Measurements from ENCODE around the gene FBLN5. TPM values are rescaled to one million over a fixed set of nuclear protein-coding genes. Genes with fewer than 3 reads are reported as not detected.

FBLN5 gene
- total and polyA plus RNA-seq, 2 donors (not counting 1 experiment from before 2014, with no cell fraction given), result 33.4 to 47.5 TPM

- H3K36me3 ChIP-seq (ENCODE audit: control insufficient read depth, insufficient read depth, low read length), result peaks cover 2% of the 10 kb centered on the region
- H2AFZ ChIP-seq (ENCODE audit: low read length), result no peak overlapping the region
- H4K20me1 ChIP-seq (ENCODE audit: control insufficient read depth, extremely low read depth, insufficient read depth, low read length), result no peaks in the 10 kb centered on the region
- no peak overlapping the region for H3K4me2 ChIP-seq (ENCODE audit: extremely low read depth, insufficient read depth, low read length)
- H3K27me3 ChIP-seq (ENCODE audit: control insufficient read depth, insufficient read depth, low read length), result no peaks in the 10 kb centered on the region
- no peak overlapping the region for H3K4me3 ChIP-seq (replicated peaks in 1 of 4; ENCODE audit: control extremely low read depth in 1 of 4, insufficient read depth in 1 of 4, low read depth in 3 of 4, low read length in 4 of 4)
- H3K9me3 ChIP-seq (ENCODE audit: control insufficient read depth, insufficient read depth, low read depth, low read length), result no peaks in the 10 kb centered on the region
- H3K4me1 ChIP-seq (ENCODE audit: control insufficient read depth, extremely low read depth, insufficient read depth, low read length), result peaks cover 3% of the 10 kb centered on the region
- H3K79me2 ChIP-seq (ENCODE audit: control insufficient read depth, insufficient read depth, low read length), result no peaks in the 10 kb centered on the region
- no peak overlapping the region for H3K27ac ChIP-seq (ENCODE audit: insufficient read depth, low read length)
- H3K9ac ChIP-seq (ENCODE audit: insufficient read depth, low read length), result no peak overlapping the region
- TF ChIP-seq EZH2 (IDR thresholded peaks at IDR 0.05; ENCODE audit: low read length, missing control alignments) (no peak), CTCF (conservative IDR thresholded peaks at IDR 0.05 in 1 of 2, IDR thresholded peaks at IDR 0.05 in 1 of 2; ENCODE audit: low read depth in 1 of 2, low read length in 2 of 2) (no peak)
- DNase-seq (ENCODE audit: low read depth in 2 of 2), result no peak
Observed at GRCh38 chr14:91870890-91871289, 76.6 kb downstream of the FBLN5 start.

DNA sequence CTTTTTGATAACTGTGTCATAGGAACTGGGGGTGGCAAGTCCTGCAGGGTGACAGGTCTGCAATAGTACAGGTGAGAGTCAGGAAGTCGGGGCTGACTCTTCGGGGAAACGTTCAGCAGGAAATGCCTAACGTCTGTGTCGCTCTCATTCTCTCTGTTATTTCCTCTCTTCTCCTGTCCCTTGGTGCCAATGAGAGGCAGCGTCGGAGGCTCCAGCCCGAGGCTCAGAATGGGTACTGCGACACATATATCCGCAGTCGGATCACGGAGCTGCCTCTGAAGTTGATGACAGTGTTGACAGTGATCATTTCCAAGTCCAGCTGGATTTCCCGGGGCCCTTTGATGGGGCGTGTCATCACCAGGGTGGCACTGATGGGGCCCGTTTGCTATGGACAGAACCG is 77.5 kb downstream of the FBLN5 start:
- no peak overlapping the region for H3K4me2 ChIP-seq (ENCODE audit: extremely low read depth, insufficient read depth, low read length)
- H3K27ac ChIP-seq (ENCODE audit: insufficient read depth, low read length), result no peak overlapping the region
- TF ChIP-seq CTCF (conservative IDR thresholded peaks at IDR 0.05 in 1 of 2, IDR thresholded peaks at IDR 0.05 in 1 of 2; ENCODE audit: low read depth in 1 of 2, low read length in 2 of 2) (no peak), EZH2 (IDR thresholded peaks at IDR 0.05; ENCODE audit: low read length, missing control alignments) (no peak)
- H3K36me3 ChIP-seq (ENCODE audit: control insufficient read depth, insufficient read depth, low read length), result peaks cover 2% of the 10 kb centered on the region
- no peaks in the 10 kb centered on the region for H4K20me1 ChIP-seq (ENCODE audit: control insufficient read depth, extremely low read depth, insufficient read depth, low read length)
- H3K9ac ChIP-seq (ENCODE audit: insufficient read depth, low read length), result no peak overlapping the region
- no peak overlapping the region for H3K4me3 ChIP-seq (replicated peaks in 1 of 4; ENCODE audit: control extremely low read depth in 1 of 4, insufficient read depth in 1 of 4, low read depth in 3 of 4, low read length in 4 of 4)
- H3K9me3 ChIP-seq (ENCODE audit: control insufficient read depth, insufficient read depth, low read depth, low read length), result no peaks in the 10 kb centered on the region
- H3K79me2 ChIP-seq (ENCODE audit: control insufficient read depth, insufficient read depth, low read length), result no peaks in the 10 kb centered on the region
- DNase-seq (ENCODE audit: low read depth in 2 of 2), result no peak
- H2AFZ ChIP-seq (ENCODE audit: low read length), result no peak overlapping the region
- no peaks in the 10 kb centered on the region for H3K27me3 ChIP-seq (ENCODE audit: control insufficient read depth, insufficient read depth, low read length)
- H3K4me1 ChIP-seq (ENCODE audit: control insufficient read depth, extremely low read depth, insufficient read depth, low read length), result peaks cover 3% of the 10 kb centered on the region

GRCh38 chr14:91869556-91869955 is 77.9 kb downstream of the FBLN5 start:
- peak in 1 of 2 donors; percentile 52 for DNase-seq (ENCODE audit: low read depth in 2 of 2)
- no peak overlapping the region for H3K27ac ChIP-seq (ENCODE audit: insufficient read depth, low read length)
- H3K36me3 ChIP-seq (ENCODE audit: control insufficient read depth, insufficient read depth, low read length), result peaks cover 2% of the 10 kb centered on the region
- no peaks in the 10 kb centered on the region for H3K27me3 ChIP-seq (ENCODE audit: control insufficient read depth, insufficient read depth, low read length)
- no peak for TF ChIP-seq CTCF (conservative IDR thresholded peaks at IDR 0.05 in 1 of 2, IDR thresholded peaks at IDR 0.05 in 1 of 2; ENCODE audit: low read depth in 1 of 2, low read length in 2 of 2)
- no peak for TF ChIP-seq EZH2 (IDR thresholded peaks at IDR 0.05; ENCODE audit: low read length, missing control alignments)
- no peaks in the 10 kb centered on the region for H4K20me1 ChIP-seq (ENCODE audit: control insufficient read depth, extremely low read depth, insufficient read depth, low read length)
- H3K4me1 ChIP-seq (ENCODE audit: control insufficient read depth, extremely low read depth, insufficient read depth, low read length), result peaks cover 3% of the 10 kb centered on the region
- H3K4me3 ChIP-seq (replicated peaks in 1 of 4; ENCODE audit: control extremely low read depth in 1 of 4, insufficient read depth in 1 of 4, low read depth in 3 of 4, low read length in 4 of 4), result no peak overlapping the region
- H3K9ac ChIP-seq (ENCODE audit: insufficient read depth, low read length), result no peak overlapping the region
- H3K79me2 ChIP-seq (ENCODE audit: control insufficient read depth, insufficient read depth, low read length), result no peaks in the 10 kb centered on the region
- H2AFZ ChIP-seq (ENCODE audit: low read length), result no peak overlapping the region
- no peak overlapping the region for H3K4me2 ChIP-seq (ENCODE audit: extremely low read depth, insufficient read depth, low read length)
- H3K9me3 ChIP-seq (ENCODE audit: control insufficient read depth, insufficient read depth, low read depth, low read length), result no peaks in the 10 kb centered on the region

Measured in fibroblast of lung (primary cell).